ENCODE data around the gene LRRC27.

LRRC27 gene

GRCh38 chr10:132404911-132405462 lies 73.0 kb downstream of the LRRC27 start:
- intact Hi-C loops (cut with DNase I): no loop called here
- DNase-seq: peak in 3 of 10 donors; percentile 61 to 81 (median 76)

GRCh38 chr10:132405463-132405991 lies 73.5 kb downstream of the LRRC27 start:
- DNase-seq: peak in 3 of 10 donors; percentile 70 to 82 (median 81)

DNA sequence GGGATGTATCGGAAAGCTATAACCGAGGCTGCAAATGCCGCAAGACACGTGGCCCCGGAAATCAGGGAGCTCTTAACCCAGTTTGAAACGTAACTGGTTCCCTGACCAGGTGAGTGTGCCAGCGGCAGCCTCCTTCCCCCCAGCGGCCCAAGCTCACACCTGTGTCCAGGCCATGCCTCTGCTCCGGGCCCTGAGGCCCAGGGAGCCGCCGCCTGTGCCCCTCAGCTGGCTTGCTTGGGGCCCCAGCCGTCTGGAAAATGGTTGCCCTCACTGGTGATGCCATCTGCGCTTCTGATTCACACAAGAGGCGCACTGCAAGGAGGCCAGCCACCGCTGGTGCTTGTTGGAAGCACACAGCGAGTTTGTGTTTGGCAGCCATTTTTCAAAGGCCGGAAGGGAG lies 74.2 kb downstream of the LRRC27 start:
- peak in 2 of 10 donors; percentile 54 to 55 for DNase-seq
- intact Hi-C loops (cut with DNase I): no loop called here

More at GRCh38 chr10:132405463-132405991, 73.5 kb downstream of the LRRC27 start:
- intact Hi-C loops (cut with DNase I): no loop called here

DNA sequence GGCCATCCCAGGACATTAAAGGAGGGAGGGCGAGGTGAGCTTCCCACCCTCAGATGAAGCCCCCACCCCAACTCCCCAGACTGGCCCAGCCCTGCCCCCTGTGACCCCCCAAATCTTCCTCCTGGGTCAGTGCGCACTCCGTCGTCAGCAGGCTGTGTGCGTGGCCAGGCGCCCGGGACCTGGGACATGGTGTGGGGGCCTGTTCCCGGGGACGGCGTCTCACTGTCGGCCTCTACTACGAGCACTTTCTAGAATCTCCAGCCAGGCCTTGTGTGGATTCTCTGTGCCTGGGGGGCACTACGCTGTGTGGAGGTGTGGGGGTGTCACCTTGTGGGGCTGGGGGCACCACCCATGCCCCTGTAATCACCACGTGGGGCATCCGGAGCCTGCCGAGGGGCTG lies 74.8 kb downstream of the LRRC27 start:
- intact Hi-C loops (cut with DNase I): no loop called here

GRCh38 chr10:132407243-132407746 lies 75.3 kb downstream of the LRRC27 start:
- intact Hi-C loops (cut with DNase I): no loop called here

More for the DNA sequence above, 74.8 kb downstream of the LRRC27 start:
- peak in 2 of 10 donors; percentile 47 to 51 for DNase-seq

GRCh38 chr10:132407846-132408278 lies 75.9 kb downstream of the LRRC27 start:
- intact Hi-C loops (cut with DNase I): no loop called here

More at GRCh38 chr10:132407243-132407746, 75.3 kb downstream of the LRRC27 start:
- DNase-seq: peak in 1 of 10 donors; percentile 33

DNA sequence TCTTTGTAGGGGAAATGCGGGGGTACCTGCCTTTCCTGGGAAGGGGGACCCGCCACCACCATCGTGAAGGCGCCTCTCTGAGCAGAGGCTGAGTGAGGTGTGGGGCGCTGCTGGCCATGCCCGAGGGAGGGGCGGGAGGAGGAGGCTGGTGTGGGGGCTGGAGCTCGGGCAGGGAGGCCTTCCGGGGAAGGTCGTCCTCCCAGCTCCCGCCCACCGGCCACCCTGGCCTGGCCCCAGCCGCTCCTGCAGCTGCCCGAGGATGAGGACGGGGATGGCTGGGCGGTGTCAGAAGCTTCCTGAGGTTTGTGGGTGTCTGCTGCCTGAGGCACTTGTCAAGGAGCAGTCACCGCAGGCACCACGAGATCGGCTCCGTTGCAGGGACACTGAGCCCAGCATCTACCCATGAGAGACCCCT lies 76.4 kb downstream of the LRRC27 start:
- intact Hi-C loops (cut with DNase I): no loop called here
- DNase-seq: no peak

More at GRCh38 chr10:132407846-132408278, 75.9 kb downstream of the LRRC27 start:
- peak in 3 of 10 donors; percentile 39 to 87 (median 45) for DNase-seq

GRCh38 chr10:132408823-132409666 lies 77.1 kb downstream of the LRRC27 start:
- DNase-seq: no peak
- intact Hi-C loops (cut with DNase I): no loop called here

GRCh38 chr10:132409667-132410028 lies 77.7 kb downstream of the LRRC27 start:
- DNase-seq: no peak
- intact Hi-C loops (cut with DNase I): no loop called here

GRCh38 chr10:132410056-132410778 lies 78.2 kb downstream of the LRRC27 start:
- peak in 3 of 10 donors; percentile 59 to 83 (median 79) for DNase-seq
- intact Hi-C loops (cut with DNase I): no loop called here

DNA sequence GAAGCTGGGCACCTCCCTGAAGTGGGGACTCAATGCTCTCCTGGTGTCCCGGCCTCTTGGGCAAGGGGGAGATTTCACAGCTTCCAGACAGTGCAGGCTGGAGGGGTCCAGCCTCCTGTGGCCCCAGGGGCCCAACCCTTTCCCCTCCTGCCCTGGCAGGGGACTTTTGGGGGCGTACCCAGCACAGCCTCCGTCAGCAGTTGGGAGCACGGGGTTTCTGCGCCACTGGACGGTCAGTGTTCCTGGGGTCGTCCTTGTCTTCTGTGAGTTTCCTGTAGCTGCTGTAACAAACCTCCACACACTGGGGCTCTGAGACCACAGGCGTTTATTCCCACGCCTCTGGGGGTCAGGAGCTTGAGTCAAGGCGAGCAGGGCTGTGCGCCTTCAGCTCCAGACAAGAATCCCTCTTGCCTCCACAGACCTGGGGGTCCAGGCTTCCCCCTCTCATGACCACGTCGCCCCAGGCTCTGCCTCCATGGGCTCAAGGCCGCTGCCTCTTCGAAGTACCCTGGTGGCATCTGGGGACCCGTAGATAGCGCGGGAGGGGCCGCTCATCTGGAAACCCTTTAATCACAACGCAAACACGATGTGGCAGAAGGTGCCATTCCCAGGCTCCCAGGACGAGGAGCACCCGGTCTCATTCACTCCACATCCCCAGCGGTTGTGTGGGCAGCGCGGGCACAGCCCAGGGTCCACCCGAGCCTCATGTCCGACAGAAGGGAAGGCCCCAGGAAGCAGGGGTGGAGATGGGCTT lies 79.0 kb downstream of the LRRC27 start:
- DNase-seq: peak in 3 of 10 donors; percentile 62 to 67 (median 66)
- intact Hi-C loops (cut with DNase I): no loop called here

GRCh38 chr10:132411561-132412253 lies 79.7 kb downstream of the LRRC27 start:
- intact Hi-C loops (cut with DNase I): no loop called here
- peak in 4 of 10 donors; percentile 47 to 91 (median 88) for DNase-seq

GRCh38 chr10:132412316-132413192 lies 80.6 kb downstream of the LRRC27 start:
- intact Hi-C loops (cut with DNase I): no loop called here
- peak in 3 of 10 donors; percentile 76 to 87 (median 85) for DNase-seq

DNA sequence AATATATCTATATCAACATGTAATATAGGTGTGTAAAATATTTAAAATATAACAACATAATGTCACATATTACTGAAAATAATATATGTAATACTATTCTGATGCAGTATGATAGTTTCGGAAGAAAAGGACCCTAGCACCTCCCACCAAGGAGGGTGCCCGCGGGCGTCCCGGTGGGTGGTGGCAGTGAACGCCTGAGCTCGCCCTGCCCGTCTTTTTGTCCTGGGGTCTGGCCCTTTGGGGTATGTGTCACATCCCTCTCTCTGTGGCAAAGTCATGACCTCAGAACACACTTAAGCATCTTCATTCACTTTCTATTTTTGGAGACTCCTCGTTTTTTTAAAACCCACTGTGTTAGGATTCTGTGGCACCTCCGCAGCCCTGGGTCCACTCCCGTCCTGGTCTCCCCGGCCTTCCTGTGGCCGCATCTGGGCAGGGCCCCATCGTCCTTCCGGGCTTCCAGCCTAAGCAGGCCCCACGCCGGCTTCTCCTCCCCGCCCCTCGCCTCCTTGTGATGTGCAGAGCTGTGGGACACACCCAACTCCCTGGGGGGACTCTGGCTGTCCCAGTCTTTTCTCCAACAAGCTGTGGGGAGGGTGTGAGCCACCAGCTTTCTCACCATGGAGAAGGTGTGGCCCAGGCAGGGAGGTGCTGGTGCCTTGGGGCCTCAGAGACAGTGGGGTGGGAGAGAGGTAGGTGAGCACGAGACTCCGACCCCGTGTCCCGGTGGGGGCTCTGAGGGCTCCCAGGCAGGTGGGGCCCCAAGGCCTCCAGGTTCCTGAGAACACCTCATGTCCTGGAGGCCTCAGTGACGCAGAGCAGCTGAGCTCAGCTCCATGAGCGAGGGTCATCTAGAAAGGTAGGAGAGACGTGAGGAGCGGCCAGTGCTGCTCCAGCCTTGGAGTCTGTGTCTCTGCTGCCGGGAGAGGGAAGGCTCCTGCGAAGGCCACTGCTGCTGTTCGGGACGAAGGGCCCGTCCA lies 81.5 kb downstream of the LRRC27 start:
- intact Hi-C loops (cut with DNase I): no loop called here
- peak in 2 of 10 donors; percentile 59 to 60 for DNase-seq

DNA sequence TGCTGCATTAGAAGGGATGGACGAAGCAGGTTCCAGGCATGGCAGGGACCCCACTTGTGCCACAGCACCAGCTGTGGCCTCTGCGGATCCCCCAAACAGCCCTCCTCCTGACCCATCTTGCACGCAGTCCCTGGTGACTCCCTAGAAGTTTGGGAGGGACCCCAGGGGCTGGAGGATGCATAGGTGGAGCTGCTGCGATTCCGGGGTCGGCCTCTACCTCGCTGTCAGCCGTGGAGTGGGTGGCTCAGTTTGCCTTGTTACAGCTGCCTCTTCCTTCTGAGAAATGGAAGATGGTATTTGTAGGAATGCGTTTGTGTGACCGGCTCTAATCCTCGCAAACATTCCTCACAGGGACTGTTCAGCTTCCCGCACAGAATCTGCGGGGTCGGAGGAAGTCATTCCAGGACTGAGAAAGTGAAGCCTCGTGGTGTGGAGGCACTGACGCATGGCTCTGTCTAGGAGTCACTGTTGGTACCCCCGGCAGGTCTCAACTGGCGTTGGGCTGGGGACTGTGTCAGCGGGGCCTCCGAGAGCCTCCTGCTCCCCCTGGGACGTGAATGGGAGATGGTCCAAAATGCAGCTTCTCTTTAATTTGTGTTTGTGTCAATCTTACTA lies 82.5 kb downstream of the LRRC27 start:
- no peak for DNase-seq
- intact Hi-C loops (cut with DNase I): no loop called here

- intact Hi-C loops (cut with DNase I): no loop called here
Measured at GRCh38 chr10:132415255-132415654, 83.3 kb downstream of the LRRC27 start.

More at GRCh38 chr10:132415255-132415654, 83.3 kb downstream of the LRRC27 start:
- DNase-seq: no peak
